Upper lobe of left lung (tissue), 4 donors: Measurements from ENCODE around the gene CNKSR2.

Source experiments
- CTCF ChIP-seq, 6 experiments: fragments of 450-650 bp in 4 of 6; fragments of 200-600 bp in 2 of 6; sonication (generic) in 2 of 6; IDR thresholded peaks; one replicate each; pipeline ENCODE4 v1.5.1; 2016 to 2019; ENCODE audit warnings: antibody characterized with exemption in 6 of 6
- POLR2AphosphoS5 ChIP-seq, 2 donors: sonication (generic); formaldehyde crosslinking; IDR thresholded peaks; one replicate each; pipeline ENCODE4 v1.5.1; 2017; ENCODE audit warnings: antibody characterized with exemption in 2 of 2

GRCh38 chrX:21645886-21646285 lies 271.7 kb downstream of the CNKSR2 start:
- TF ChIP-seq CTCF (IDR thresholded peaks at IDR 0.05) (no peak), POLR2AphosphoS5 (IDR thresholded peaks at IDR 0.05) (no peak)
